CD14-positive monocyte (primary cell): ENCODE results near the gene RREB1. TPM values are rescaled to one million over a fixed set of nuclear protein-coding genes. Genes with fewer than 3 reads are reported as not detected.
A peak's percentile ranks its signal among the peaks of the same experiment; 100 is the strongest.

Experiments
- DNase-seq, 3 donors: peaks; one replicate each; pipeline ENCODE4 v3.0.0-alpha.2; 2011 to 2022
- H2AFZ ChIP-seq: 2 replicates; pipeline ENCODE4 v1.6.0; 2012; ENCODE audit warnings: mild to moderate bottlenecking, low read depth, low read length, inconsistent platforms; ENCODE audit not compliant: insufficient read depth, poor library complexity, severe bottlenecking
- H3K27ac ChIP-seq, 2 donors: 1 replicate in 1 of 2; 2 replicates in 1 of 2; pipeline ENCODE4 v1.5.1; 2012 to 2013; ENCODE audit warnings: low read length in 2 of 2, control low read depth in 1 of 2, inconsistent platforms in 1 of 2, low read depth in 1 of 2, mild to moderate bottlenecking in 1 of 2
- H3K27me3 ChIP-seq, 2 donors: one replicate each; pipeline versions ENCODE4 v1.6.0 to v1.6.1; 2011 to 2013; ENCODE audit warnings: low read length in 2 of 2; ENCODE audit not compliant: control insufficient read depth in 2 of 2, insufficient read depth in 2 of 2
- H3K36me3 ChIP-seq, 2 donors: replicated peaks in 1 of 2; 1 replicate in 1 of 2; 2 replicates in 1 of 2; pipeline versions ENCODE4 v1.5.1 to v1.6.1; 2012 to 2013; ENCODE audit warnings: low read length in 2 of 2, control low read depth in 1 of 2, inconsistent platforms in 1 of 2, mild to moderate bottlenecking in 1 of 2; ENCODE audit not compliant: insufficient read depth in 2 of 2, control insufficient read depth in 1 of 2
- H3K4me1 ChIP-seq, 2 donors: 1 replicate in 1 of 2; 2 replicates in 1 of 2; pipeline versions ENCODE4 v1.5.1 to v1.6.1; 2012 to 2013; ENCODE audit warnings: low read length in 2 of 2, control low read depth in 1 of 2, inconsistent platforms in 1 of 2, mild to moderate bottlenecking in 1 of 2, moderate library complexity in 1 of 2; ENCODE audit not compliant: insufficient read depth in 2 of 2, control insufficient read depth in 1 of 2
- H3K4me2 ChIP-seq: replicated peaks from 2 replicates; pipeline ENCODE3; 2012; ENCODE audit warnings: low read length, moderate library complexity, mild to moderate bottlenecking; ENCODE audit not compliant: poor library complexity, severe bottlenecking; ENCODE audit errors: extremely low read depth
- H3K4me3 ChIP-seq, 3 experiments: fragments of 200-600 bp in 1 of 3; sonication (generic) in 1 of 3; replicated peaks in 1 of 3; 1 replicate in 2 of 3; 2 replicates in 1 of 3; pipeline ENCODE4 v1.5.1; 2011 to 2013; ENCODE audit warnings: low read length in 3 of 3, mild to moderate bottlenecking in 3 of 3, control low read depth in 2 of 3, low read depth in 2 of 3, inconsistent platforms in 1 of 3, moderate library complexity in 1 of 3
- H3K79me2 ChIP-seq: 2 replicates; pipeline ENCODE4 v1.6.0; 2012; ENCODE audit warnings: mild to moderate bottlenecking, control low read depth, inconsistent platforms, low read length, moderate library complexity; ENCODE audit not compliant: insufficient read depth
- H3K9ac ChIP-seq: 2 replicates; pipeline ENCODE4 v1.6.0; 2017; ENCODE audit warnings: low read length, mild to moderate bottlenecking; ENCODE audit not compliant: insufficient read depth, poor library complexity, severe bottlenecking
- H3K9me3 ChIP-seq, 2 donors: replicated peaks in 1 of 2; 1 replicate in 1 of 2; 2 replicates in 1 of 2; pipeline versions ENCODE4 v1.5.1 to v1.6.1; 2012 to 2013; ENCODE audit warnings: low read length in 2 of 2, control low read depth in 1 of 2; ENCODE audit not compliant: control insufficient read depth in 1 of 2, insufficient read depth in 1 of 2
- H4K20me1 ChIP-seq: 2 replicates; pipeline ENCODE4 v1.6.0; 2012; ENCODE audit warnings: mild to moderate bottlenecking, low read length, control low read depth, moderate library complexity; ENCODE audit not compliant: insufficient read depth
- H3K27ac Mint-ChIP-seq, 7 donors: one replicate each; pipeline ENCODE4 v1.8.0; 2020; ENCODE audit warnings: mild to moderate bottlenecking in 7 of 7, mixed read lengths in 7 of 7, moderate library complexity in 6 of 7, inconsistent platforms in 2 of 7
- H3K27me3 Mint-ChIP-seq, 3 donors: one replicate each; pipeline ENCODE4 v1.8.0; 2021 to 2022; ENCODE audit warnings: low read depth in 3 of 3, mild to moderate bottlenecking in 3 of 3, mixed read lengths in 3 of 3, moderate library complexity in 3 of 3, inconsistent platforms in 1 of 3
- H3K36me3 Mint-ChIP-seq, 2 donors: one replicate each; pipeline ENCODE4 v1.8.0; 2020; ENCODE audit warnings: mixed read lengths in 2 of 2, inconsistent platforms in 1 of 2, mild to moderate bottlenecking in 1 of 2
- H3K4me1 Mint-ChIP-seq: one replicate; pipeline ENCODE4 v1.8.0; 2020; ENCODE audit warnings: mild to moderate bottlenecking, mixed read lengths
- H3K4me3 Mint-ChIP-seq, 2 donors: one replicate each; pipeline ENCODE4 v1.8.0; 2020; ENCODE audit warnings: mild to moderate bottlenecking in 2 of 2, mixed read lengths in 2 of 2, moderate library complexity in 1 of 2
- H3K9me3 Mint-ChIP-seq, 7 donors: one replicate each; pipeline ENCODE4 v1.8.0; 2020 to 2022; ENCODE audit warnings: mixed read lengths in 7 of 7, mild to moderate bottlenecking in 6 of 7, moderate library complexity in 6 of 7, inconsistent platforms in 2 of 7
- CTCF ChIP-seq: fragments of 200-600 bp; IDR thresholded peaks from one replicate; pipeline ENCODE4 v1.8.0; 2022; ENCODE audit warnings: antibody characterized with exemption, mild to moderate bottlenecking
- WGBS: methylation state at CpG from one replicate; pipeline ENCODE4 v1.1.5; 2013; ENCODE audit warnings: missing lambda C conversion rate; ENCODE audit not compliant: insufficient coverage; 5-methylcytosine and 5-hydroxymethylcytosine counted together
- intact Hi-C, 2 donors: fragments of 100-400 bp; cut with micrococcal nuclease; formaldehyde crosslinking; loops; one replicate each; pipeline versions ENCODE4 v1.15.0 to v1.15.1; 2023
- polyA plus RNA-seq, 3 donors: library from polyadenylated mRNA; depleted of rRNA in 1 of 3; unstranded in 2 of 3; stranded (reverse) in 1 of 3; fragments of 300-500 nt in 2 of 3; fragments of >200 nt in 1 of 3; fragmentation: Illumina TruSeq in 2 of 3; gene quantifications; 1 replicate in 2 of 3; 2 replicates in 1 of 3; pipeline ENCODE4 v1.2.3, GENCODE V29; 2012 to 2021

Gene RREB1
- polyA plus RNA-seq, 3 donors, result 2.1 to 15.3 (median 5.6) TPM

- TF ChIP-seq CTCF, result no peak
- WGBS, result 14% methylated on average over 8 of the region's 16 CpGs
- Histone ChIP-seq H3K27ac (peak overlapping the region; percentile 92 to 98), H3K27me3 (no peaks in the 10 kb centered on the region), H3K4me2 (peak overlapping the region; percentile 72), H2AFZ (peak overlapping the region; percentile 23), H3K4me3 (peak overlapping the region in 2 of 3 experiments; percentile 20 to 65), H3K9ac (peak overlapping the region; percentile 62), H4K20me1 (peaks cover 4% of the 10 kb centered on the region), H3K9me3 (no peaks in the 10 kb centered on the region), H3K36me3 (peaks cover 17 to 63% of the 10 kb centered on the region in 2 donors), H3K4me1 (peaks cover 46 to 54% of the 10 kb centered on the region in 2 donors), H3K79me2 (peaks cover 74% of the 10 kb centered on the region)
- intact Hi-C loops, result loop anchor here in 1 of 2 donors (5.0 kb wide), 1 partner anchor 95 kb away; the partner anchor contains the start of gene RREB1
- Mint-ChIP-seq H3K9me3 (no peaks in the 10 kb centered on the region), H3K27ac (peak overlapping the region; percentile 96 to 99 (median 99)), H3K4me3 (peak overlapping the region; percentile 63 to 81), H3K27me3 (peaks cover 0 to 4% (median 0%) of the 10 kb centered on the region in 3 donors), H3K36me3 (peaks cover 44 to 63% of the 10 kb centered on the region in 2 donors), H3K4me1 (peaks cover 63% of the 10 kb centered on the region)
- DNase-seq, result peak; percentile 95 to 97 (median 96)
Measured at GRCh38 chr6:7201732-7202541, 94.2 kb downstream of the RREB1 start.

- H3K4me2 ChIP-seq, result peak overlapping the region; percentile 72
- H4K20me1 ChIP-seq, result peaks cover 14% of the 10 kb centered on the region
- no peaks in the 10 kb centered on the region for H3K27me3 ChIP-seq
- peaks cover 40 to 53% of the 10 kb centered on the region in 2 donors for H3K36me3 Mint-ChIP-seq
- peak overlapping the region; percentile 96 to 99 (median 99) for H3K27ac Mint-ChIP-seq
- no peak overlapping the region for H3K9ac ChIP-seq
- peaks cover 68% of the 10 kb centered on the region for H3K4me1 Mint-ChIP-seq
- H3K4me3 Mint-ChIP-seq, result peak overlapping the region; percentile 37 to 74
- no peaks in the 10 kb centered on the region for H3K9me3 Mint-ChIP-seq
- peaks cover 72% of the 10 kb centered on the region for H3K79me2 ChIP-seq
- H2AFZ ChIP-seq, result no peak overlapping the region
- intact Hi-C loops, result loop anchor here in 1 of 2 donors (5.0 kb wide), 1 partner anchor 96 kb away; the partner anchor contains the start of gene RREB1
- DNase-seq, result no peak
- H3K27ac ChIP-seq, result peak overlapping the region; percentile 92 to 98
- peaks cover 12 to 62% of the 10 kb centered on the region in 2 donors for H3K36me3 ChIP-seq
- peaks cover 48 to 64% of the 10 kb centered on the region in 2 donors for H3K4me1 ChIP-seq
- H3K9me3 ChIP-seq, result no peaks in the 10 kb centered on the region
- peaks cover 0 to 4% (median 0%) of the 10 kb centered on the region in 3 donors for H3K27me3 Mint-ChIP-seq
- TF ChIP-seq CTCF, result no peak
- H3K4me3 ChIP-seq, result peak overlapping the region in 1 of 3 experiments; percentile 65
Measured at GRCh38 chr6:7202950-7203349, 95.2 kb downstream of the RREB1 start.
